ENCODE measurements around the gene AZGP1.

- TF ChIP-seq CTCF (IDR thresholded peaks at IDR 0.05) (no peak), POLR2A (IDR thresholded peaks at IDR 0.05) (no peak), POLR2AphosphoS5 (IDR thresholded peaks at IDR 0.05) (peak; percentile 52)
Observed at GRCh38 chr7:100023526-100023925, 47.7 kb upstream of the AZGP1 start.
